K562 (cell line): Measurements from ENCODE around the gene OR8H2. TPM values are rescaled to one million over a fixed set of nuclear protein-coding genes. Genes with fewer than 3 reads are reported as not detected.

Experiments
- ATAC-seq: fragments of 200-7000 bp; cut with Tn5 transposase; 3 replicates; pipeline ENCODE4 v1.9.1; 2020; ENCODE audit warnings: moderate library complexity
- BruUV-seq: library from RNA; stranded (reverse); fragments of 400-500 nt; replicated peaks from 2 replicates; lab custom pipeline; 2021; lab: Mats Ljungman, UMichigan
- CTCF ChIA-PET: fragments of 300-600 bp; formaldehyde crosslinking; extraction: SDS; loops from one replicate; lab custom pipeline; 2021; ENCODE audit warnings: low intra/inter-chr PET ratio; lab: Yijun Ruan, JAX
- POLR2A ChIA-PET: fragments of 300-600, 350-650 bp; sonication (Branson Sonifier 250); formaldehyde crosslinking; extraction: SDS; loops from one replicate; lab custom pipeline; 2021; ENCODE audit warnings: antibody characterized with exemption, inconsistent platforms; lab: Yijun Ruan, JAX
- DNase-seq, 4 experiments: peaks; one replicate each; pipeline versions ENCODE4 v3.0.0 to v3.0.0-alpha.2; 2011 to 2018; ENCODE audit warnings: low spot score in 3 of 4, mixed read lengths in 3 of 4; ENCODE audit errors: extremely low read depth in 1 of 4
- FAIRE-seq: peaks from 2 replicates; lab custom pipeline; 2011; peaks lifted over from hg19 to GRCh38; lab: Jason Lieb, UNC
- H2AFZ ChIP-seq: 2 replicates; pipeline ENCODE4 v1.6.0; 2011; ENCODE audit warnings: low read depth, low read length, control low read depth, inconsistent platforms
- H3K27ac ChIP-seq: fragments of 200-600 bp; 3 replicates; pipeline ENCODE4 v1.8.0; 2011; ENCODE audit warnings: low read depth, mild to moderate bottlenecking, control low read depth, inconsistent platforms, low read length, moderate library complexity, mixed read lengths; ENCODE audit errors: extremely low read depth
- H3K27me3 ChIP-seq, 2 experiments: fragments of 300-600 bp in 1 of 2; 2 replicates in 1 of 2; 3 replicates in 1 of 2; pipeline versions ENCODE4 v1.6.0 to v1.8.0; 2011; ENCODE audit warnings: inconsistent platforms in 2 of 2, low read length in 2 of 2, mild to moderate bottlenecking in 1 of 2, mixed read lengths in 1 of 2, moderate library complexity in 1 of 2; ENCODE audit not compliant: control insufficient read depth in 2 of 2, insufficient read depth in 2 of 2
- H3K36me3 ChIP-seq: fragments of 300-600 bp; 3 replicates; pipeline ENCODE4 v1.8.0; 2011; ENCODE audit warnings: mild to moderate bottlenecking, low read length, inconsistent platforms; ENCODE audit not compliant: control insufficient read depth, insufficient read depth
- H3K4me1 ChIP-seq, 2 experiments: fragments of 200-600 bp in 1 of 2; replicated peaks in 1 of 2; 2 replicates in 1 of 2; 3 replicates in 1 of 2; pipeline versions ENCODE4 v1.5.1 to v1.8.0; 2011; ENCODE audit warnings: inconsistent platforms in 2 of 2, low read length in 2 of 2, mild to moderate bottlenecking in 1 of 2, mixed read lengths in 1 of 2, moderate library complexity in 1 of 2; ENCODE audit not compliant: control insufficient read depth in 2 of 2, insufficient read depth in 2 of 2
- H3K4me2 ChIP-seq: 2 replicates; pipeline ENCODE4 v1.6.1; 2011; ENCODE audit warnings: low read length, control low read depth, inconsistent platforms, mixed read lengths; ENCODE audit not compliant: insufficient read depth
- H3K4me3 ChIP-seq: fragments of 200-600 bp; sonication (generic), shearing (Covaris generic); 2 replicates; pipeline ENCODE4 v1.5.1; 2016; ENCODE audit warnings: control low read depth, inconsistent platforms
- H3K79me2 ChIP-seq: fragments of 200-600 bp; 3 replicates; pipeline ENCODE4 v1.8.0; 2011; ENCODE audit warnings: low read length, inconsistent platforms; ENCODE audit not compliant: control insufficient read depth, insufficient read depth
- H3K9ac ChIP-seq, 2 experiments: 2 replicates each; pipeline versions ENCODE4 v1.6.0 to v1.6.1; 2011; ENCODE audit warnings: low read depth in 2 of 2, low read length in 2 of 2, control low read depth in 1 of 2, inconsistent platforms in 1 of 2, mild to moderate bottlenecking in 1 of 2, mixed read lengths in 1 of 2; ENCODE audit not compliant: insufficient read depth in 1 of 2
- H3K9me1 ChIP-seq: one replicate; pipeline ENCODE4 v1.6.0; 2011; ENCODE audit warnings: inconsistent platforms, mild to moderate bottlenecking, low read length, moderate library complexity; ENCODE audit not compliant: control insufficient read depth, insufficient read depth
- H3K9me3 ChIP-seq: replicated peaks from 2 replicates; pipeline ENCODE4 v1.5.1; 2011; ENCODE audit warnings: low read depth, low read length, inconsistent platforms; ENCODE audit not compliant: control insufficient read depth, insufficient read depth
- H4K20me1 ChIP-seq: replicated peaks from 2 replicates; pipeline ENCODE4 v1.6.1; 2011; ENCODE audit warnings: low read length, inconsistent platforms, mixed read lengths; ENCODE audit not compliant: control insufficient read depth, insufficient read depth
- BRF1 ChIP-seq: IDR thresholded peaks from 3 replicates; pipeline ENCODE4 v1.6.1; 2011; ENCODE audit warnings: borderline replicate concordance, mild to moderate bottlenecking; ENCODE audit not compliant: insufficient read length; ENCODE audit errors: extremely low read depth
- CHCHD3 ChIP-seq: fragments of 250-450 bp; sonication (Bioruptor Pico); IDR thresholded peaks from 2 replicates; pipeline ENCODE4 v2.1.2; 2022; ENCODE audit warnings: mild to moderate bottlenecking
- DDX20 ChIP-seq: fragments of 450-650 bp; IDR thresholded peaks from 2 replicates; pipeline ENCODE4 v1.6.1; 2016; ENCODE audit warnings: missing genetic modification characterization, low read depth, mild to moderate bottlenecking, missing compliant biosample characterization, moderate library complexity
- HNRNPH1 ChIP-seq: fragments of 200-400 bp; formaldehyde crosslinking; optimal IDR thresholded peaks from 2 replicates; pipeline ENCODE3; 2017; ENCODE audit warnings: low read depth, mild to moderate bottlenecking, low read length, moderate library complexity
- HOXB6 ChIP-seq: fragments of 250-450 bp; sonication (Bioruptor Pico); IDR thresholded peaks from 2 replicates; pipeline ENCODE4 v1.5.1; 2022; ENCODE audit warnings: mild to moderate bottlenecking, borderline replicate concordance
- KLF1 ChIP-seq: fragments of 450-650 bp; IDR thresholded peaks from 2 replicates; pipeline ENCODE4 v1.6.1; 2016; ENCODE audit warnings: missing genetic modification characterization, missing compliant biosample characterization
- PHF8 ChIP-seq: fragments of 200-600 bp; sonication (generic); IDR thresholded peaks from 2 replicates; pipeline ENCODE4 v1.6.1; 2012; ENCODE audit warnings: mixed run types, mild to moderate bottlenecking, inconsistent platforms, low read length, moderate library complexity, borderline replicate concordance
- POU5F1 ChIP-seq: fragments of 150-350 bp; IDR thresholded peaks from 2 replicates; pipeline ENCODE4 v1.6.1; 2014; ENCODE audit warnings: borderline replicate concordance, low read length, low read depth, mild to moderate bottlenecking; ENCODE audit not compliant: partially characterized antibody
- SMAD1 ChIP-seq: fragments of 150-350 bp; IDR thresholded peaks from 2 replicates; pipeline ENCODE4 v1.6.1; 2014; ENCODE audit warnings: low read length, low read depth; ENCODE audit not compliant: partially characterized antibody
- SREBF1 ChIP-seq: fragments of 150-350 bp; IDR thresholded peaks from 2 replicates; pipeline ENCODE4 v1.6.1; 2014; ENCODE audit warnings: antibody characterized with exemption, low read depth, low read length, borderline replicate concordance
- ZNF174 ChIP-seq: fragments of 250-450 bp; sonication (Bioruptor Pico); IDR thresholded peaks from 2 replicates; pipeline ENCODE4 v1.4.0; 2020; ENCODE audit warnings: mild to moderate bottlenecking
- WGBS: fragments of 100-300 bp; shearing (Covaris generic); methylation state at CpG from one replicate; pipeline ENCODE4 v1.1.6; 2016; ENCODE audit warnings: low coverage, mixed read lengths; ENCODE audit not compliant: insufficient coverage; ENCODE audit errors: missing lambda C conversion rate; 5-methylcytosine and 5-hydroxymethylcytosine counted together
- in situ Hi-C: fragments of 300-500 bp; cut with MboI; formaldehyde crosslinking; loops from 4 replicates; pipeline ENCODE4 v1.15.0; 2018; ENCODE audit warnings: inconsistent platforms, mixed read lengths
- intact Hi-C: fragments of 100-400 bp; cut with micrococcal nuclease; formaldehyde crosslinking; loops from 2 replicates; pipeline ENCODE4 v1.14.2; 2022
- polyA plus RNA-seq, 8 experiments: library from polyadenylated mRNA; depleted of rRNA in 4 of 8; stranded (reverse) in 5 of 8; unstranded in 3 of 8; fragments of >200 nt; fragmentation: Nextera tagmentation in 2 of 8; fragmentation: Illumina TruSeq in 1 of 8; extraction: Ambion mirVana in 2 of 8; extraction: Trizol in 1 of 8; gene quantifications; 2 replicates each; pipeline versions ENCODE4 v1.2.1 to v1.2.3, GENCODE V29; 2011 to 2014; ENCODE audit warnings: inconsistent platforms in 1 of 8, missing spikeins in 1 of 8
- total RNA-seq, 7 experiments: library from RNA; depleted of rRNA in 6 of 7; stranded (reverse); fragments of >200 nt in 6 of 7; fragmentation: Illumina TruSeq in 2 of 7; extraction: Trizol in 2 of 7; gene quantifications; 2 replicates each; pipeline versions ENCODE4 v1.2.1 to v1.2.3, GENCODE V29; 2011 to 2021; ENCODE audit warnings: low replicate concordance in 1 of 7
- TF ChIP-seq, protein P1 (sequence below): sonication (generic); formaldehyde crosslinking; IDR thresholded peaks from 2 replicates; pipeline ENCODE4 v1.8.1; 2023; ENCODE audit warnings: mild to moderate bottlenecking, missing genetic modification reagents
- TF ChIP-seq, protein P2 (sequence below): IDR thresholded peaks from 2 replicates; pipeline ENCODE4 v1.6.1; 2016; ENCODE audit warnings: missing genetic modification characterization, missing compliant biosample characterization

OR8H2 gene
- total and polyA plus RNA-seq, 9 of the 15 experiments (the other 6 are each of a cell fraction or from before 2014, with no cell fraction given): not detected

DNA sequence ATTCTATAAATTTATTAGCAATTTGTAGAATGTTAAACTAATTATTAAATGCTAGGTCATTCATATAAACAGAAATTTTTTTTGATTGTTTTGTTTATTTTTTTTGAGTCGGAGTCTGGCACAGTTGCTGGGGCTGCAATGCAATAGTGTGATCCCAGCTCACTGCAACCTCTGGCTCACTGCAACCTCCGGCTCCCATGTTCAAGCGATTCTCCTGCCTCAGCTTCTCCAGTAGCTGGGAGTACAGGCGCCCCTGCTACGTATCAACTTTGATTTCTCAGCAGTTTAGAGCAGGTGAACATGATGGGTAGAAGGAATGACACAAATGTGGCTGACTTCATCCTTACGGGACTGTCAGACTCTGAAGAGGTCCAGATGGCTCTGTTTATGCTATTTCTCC lies 18.6 kb downstream of the OR8H2 start, which contains the start of gene OR8H3:
Gene OR8H3, plus strand, starts transcription at position 301 of the 400 bp plus-strand sequence. Its CDS starts 0 bp downstream, at position 301.
- TF ChIP-seq DDX20: no peak
- TF ChIP-seq HNRNPH1: no peak
- no peak for TF ChIP-seq BRF1
- TF ChIP-seq, protein P1, sequence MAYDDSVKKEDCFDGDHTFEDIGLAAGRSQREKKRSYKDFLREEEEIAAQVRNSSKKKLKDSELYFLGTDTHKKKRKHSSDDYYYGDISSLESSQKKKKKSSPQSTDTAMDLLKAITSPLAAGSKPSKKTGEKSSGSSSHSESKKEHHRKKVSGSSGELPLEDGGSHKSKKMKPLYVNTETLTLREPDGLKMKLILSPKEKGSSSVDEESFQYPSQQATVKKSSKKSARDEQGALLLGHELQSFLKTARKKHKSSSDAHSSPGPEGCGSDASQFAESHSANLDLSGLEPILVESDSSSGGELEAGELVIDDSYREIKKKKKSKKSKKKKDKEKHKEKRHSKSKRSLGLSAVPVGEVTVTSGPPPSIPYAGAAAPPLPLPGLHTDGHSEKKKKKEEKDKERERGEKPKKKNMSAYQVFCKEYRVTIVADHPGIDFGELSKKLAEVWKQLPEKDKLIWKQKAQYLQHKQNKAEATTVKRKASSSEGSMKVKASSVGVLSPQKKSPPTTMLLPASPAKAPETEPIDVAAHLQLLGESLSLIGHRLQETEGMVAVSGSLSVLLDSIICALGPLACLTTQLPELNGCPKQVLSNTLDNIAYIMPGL: no peak
- no peak for TF ChIP-seq CHCHD3 (CRISPR knock-in tag)
- no peak for TF ChIP-seq ZNF174 (CRISPR knock-in tag)
- TF ChIP-seq SREBF1: no peak
- TF ChIP-seq KLF1 (tag): no peak
- no peak for TF ChIP-seq PHF8
- no peak for TF ChIP-seq HOXB6 (CRISPR knock-in tag)
- TF ChIP-seq, protein P2, sequence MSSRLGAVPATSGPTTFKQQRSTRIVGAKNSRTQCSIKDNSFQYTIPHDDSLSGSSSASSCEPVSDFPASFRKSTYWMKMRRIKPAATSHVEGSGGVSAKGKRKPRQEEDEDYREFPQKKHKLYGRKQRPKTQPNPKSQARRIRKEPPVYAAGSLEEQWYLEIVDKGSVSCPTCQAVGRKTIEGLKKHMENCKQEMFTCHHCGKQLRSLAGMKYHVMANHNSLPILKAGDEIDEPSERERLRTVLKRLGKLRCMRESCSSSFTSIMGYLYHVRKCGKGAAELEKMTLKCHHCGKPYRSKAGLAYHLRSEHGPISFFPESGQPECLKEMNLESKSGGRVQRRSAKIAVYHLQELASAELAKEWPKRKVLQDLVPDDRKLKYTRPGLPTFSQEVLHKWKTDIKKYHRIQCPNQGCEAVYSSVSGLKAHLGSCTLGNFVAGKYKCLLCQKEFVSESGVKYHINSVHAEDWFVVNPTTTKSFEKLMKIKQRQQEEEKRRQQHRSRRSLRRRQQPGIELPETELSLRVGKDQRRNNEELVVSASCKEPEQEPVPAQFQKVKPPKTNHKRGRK (tag): no peak
- no peak for TF ChIP-seq SMAD1
- TF ChIP-seq POU5F1: no peak
- H4K20me1 ChIP-seq: no peaks in the 10 kb centered on the region
- no peaks in the 10 kb centered on the region for H3K27me3 ChIP-seq
- no TSS peak for BruUV-seq
- DNase-seq (no peak), ATAC-seq (no peak), FAIRE-seq (no peak)
- no peaks in the 10 kb centered on the region for H3K9me1 ChIP-seq
- 0% methylated on average over 6 of the region's 6 CpGs for WGBS
- intact Hi-C loops: no loop called here
- no peaks in the 10 kb centered on the region for H3K79me2 ChIP-seq
- no peaks in the 10 kb centered on the region for H3K4me1 ChIP-seq
- H3K9ac ChIP-seq: no peak within 1 kb of the TSS
- no peaks in the 10 kb centered on the region for H3K9me3 ChIP-seq
- H3K27ac ChIP-seq: no peak within 1 kb of the TSS
- H3K4me2 ChIP-seq: no peak within 1 kb of the TSS
- no peaks in the 10 kb centered on the region for H3K36me3 ChIP-seq
- CTCF ChIA-PET: no interaction called here
- no peak within 1 kb of the TSS for H3K4me3 ChIP-seq
- POLR2A ChIA-PET: no interaction called here
- in situ Hi-C loops: no loop called here
- H2AFZ ChIP-seq: no peak within 1 kb of the TSS
